HEK293 (cell line): Measurements from ENCODE around the gene ETFBKMT.
"Not testable (repeated sequence)": the region's sequence is repeated elsewhere in the genome, so short reads cannot be mapped to it uniquely, and the experiment has no call there.

Source experiments
- CTCF ChIA-PET: fragments of 350-600 bp; formaldehyde crosslinking; extraction: SDS; loops from one replicate; lab custom pipeline; 2021; ENCODE audit warnings: antibody characterized with exemption; lab: Yijun Ruan, JAX
- POLR2A ChIA-PET: fragments of 300-600 bp; formaldehyde crosslinking; extraction: SDS; loops from one replicate; lab custom pipeline; 2020; ENCODE audit warnings: antibody characterized with exemption, inconsistent platforms; lab: Yijun Ruan, JAX
- H3K27ac ChIP-seq: fragments of 200-500 bp; sonication (Bioruptor generic); 2 replicates; pipeline ENCODE4 v1.5.1; 2014; ENCODE audit warnings: low read depth, low read length, control low read depth, inconsistent platforms; ENCODE audit errors: extremely low read depth
- H3K36me3 ChIP-seq, 2 experiments: fragments of 200-500 bp in 1 of 2; sonication (Bioruptor generic) in 1 of 2; 1 replicate in 1 of 2; 2 replicates in 1 of 2; pipeline ENCODE4 v1.5.1; 2014 to 2017; ENCODE audit warnings: inconsistent platforms in 2 of 2, low read length in 2 of 2; ENCODE audit not compliant: control insufficient read depth in 2 of 2, insufficient read depth in 1 of 2
- H3K4me1 ChIP-seq: fragments of 200-500 bp; sonication (Bioruptor generic); 2 replicates; pipeline ENCODE4 v1.5.1; 2014; ENCODE audit warnings: mild to moderate bottlenecking, low read length, inconsistent platforms; ENCODE audit not compliant: control insufficient read depth, insufficient read depth
- H3K4me3 ChIP-seq: 2 replicates; pipeline ENCODE4 v1.5.1; 2011; ENCODE audit warnings: low read depth, mild to moderate bottlenecking, control low read depth, low read length, moderate library complexity
- H3K9me3 ChIP-seq: fragments of 200-500 bp; sonication (Bioruptor generic); 2 replicates; pipeline ENCODE4 v1.5.1; 2014; ENCODE audit warnings: low read depth, low read length, inconsistent platforms; ENCODE audit not compliant: control insufficient read depth, insufficient read depth
- EGR2 ChIP-seq: fragments of 450-650 bp; formaldehyde crosslinking; IDR thresholded peaks from 2 replicates; pipeline ENCODE4 v1.5.1; 2016; ENCODE audit warnings: low read depth, missing biosample characterization, missing genetic modification characterization
- GLI4 ChIP-seq: fragments of 450-650 bp; formaldehyde crosslinking; IDR thresholded peaks from 2 replicates; pipeline ENCODE4 v1.5.1; 2016; ENCODE audit warnings: missing biosample characterization, missing genetic modification characterization
- HOXC10 ChIP-seq: sonication (generic); formaldehyde crosslinking; IDR thresholded peaks from 2 replicates; pipeline ENCODE4 v1.8.1; 2023; ENCODE audit warnings: mild to moderate bottlenecking, missing genetic modification reagents
- KLF1 ChIP-seq: fragments of 450-650 bp; formaldehyde crosslinking; IDR thresholded peaks from 2 replicates; pipeline ENCODE4 v1.5.1; 2016; ENCODE audit warnings: missing biosample characterization, missing genetic modification characterization
- PRDM1 ChIP-seq: fragments of 450-650 bp; formaldehyde crosslinking; IDR thresholded peaks from 2 replicates; pipeline ENCODE4; 2016; ENCODE audit warnings: missing biosample characterization, missing genetic modification characterization
- ZNF121 ChIP-seq: fragments of 450-650 bp; formaldehyde crosslinking; IDR thresholded peaks from 2 replicates; pipeline ENCODE4 v1.5.1; 2016; ENCODE audit warnings: missing biosample characterization, missing genetic modification characterization
- ZNF140 ChIP-seq: fragments of 450-650 bp; formaldehyde crosslinking; IDR thresholded peaks from 2 replicates; pipeline ENCODE4 v1.5.1; 2016; ENCODE audit warnings: missing biosample characterization, missing genetic modification characterization
- ZNF169 ChIP-seq: fragments of 450-650 bp; formaldehyde crosslinking; IDR thresholded peaks from 2 replicates; pipeline ENCODE4 v1.5.1; 2016; ENCODE audit warnings: missing biosample characterization, missing genetic modification characterization
- ZNF184 ChIP-seq: fragments of 450-650 bp; IDR thresholded peaks from 2 replicates; pipeline ENCODE4 v1.5.1; 2018; ENCODE audit warnings: missing biosample characterization, mild to moderate bottlenecking, missing genetic modification characterization
- ZNF2 ChIP-seq: fragments of 450-650 bp; formaldehyde crosslinking; IDR thresholded peaks from 2 replicates; pipeline ENCODE4 v1.5.1; 2016; ENCODE audit warnings: missing biosample characterization, missing genetic modification characterization
- ZNF24 ChIP-seq: fragments of 450-650 bp; formaldehyde crosslinking; IDR thresholded peaks from 2 replicates; pipeline ENCODE4 v1.5.1; 2016; ENCODE audit warnings: missing biosample characterization, missing genetic modification characterization
- ZNF350 ChIP-seq: fragments of 450-650 bp; formaldehyde crosslinking; IDR thresholded peaks from 2 replicates; pipeline ENCODE4 v1.5.0; 2017; ENCODE audit warnings: missing biosample characterization, mild to moderate bottlenecking, missing genetic modification characterization
- ZNF423 ChIP-seq: fragments of 450-650 bp; formaldehyde crosslinking; IDR thresholded peaks from 2 replicates; pipeline ENCODE4 v1.5.1; 2016; ENCODE audit warnings: missing biosample characterization, missing genetic modification characterization
- ZNF426 ChIP-seq: fragments of 450-650 bp; formaldehyde crosslinking; IDR thresholded peaks from 2 replicates; pipeline ENCODE4 v1.5.1; 2017; ENCODE audit warnings: missing biosample characterization, missing genetic modification characterization, mild to moderate bottlenecking, inconsistent platforms, moderate library complexity
- ZNF830 ChIP-seq: fragments of 450-650 bp; IDR thresholded peaks from 2 replicates; pipeline ENCODE4 v1.5.0; 2018; ENCODE audit warnings: missing biosample characterization, missing genetic modification characterization, low read depth, mild to moderate bottlenecking, moderate library complexity
- TF ChIP-seq, protein P1 (sequence below): fragments of 450-650 bp; formaldehyde crosslinking; IDR thresholded peaks from 2 replicates; pipeline ENCODE4 v1.5.0; 2017; ENCODE audit warnings: missing biosample characterization, missing genetic modification characterization, borderline replicate concordance

Gene ETFBKMT

DNA sequence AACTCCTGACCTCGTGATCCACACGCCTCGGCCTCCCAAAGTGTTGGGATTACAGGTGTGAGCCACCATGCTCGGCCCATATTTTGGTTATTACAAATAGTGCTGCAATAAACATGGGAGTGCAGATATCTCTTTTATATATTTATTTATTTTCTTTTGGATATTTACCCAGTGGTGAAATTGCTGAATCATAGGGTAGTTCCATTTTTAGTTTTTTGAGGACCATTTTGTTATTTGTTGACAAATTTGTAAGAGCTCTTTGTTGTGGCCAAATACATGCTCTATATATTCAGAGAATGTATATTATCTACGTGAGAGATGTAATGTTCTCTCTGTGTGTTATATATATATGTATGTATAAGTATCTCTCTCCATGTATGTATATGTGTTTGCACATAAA lies 53.4 kb downstream of the ETFBKMT start (continued):
- no peak for TF ChIP-seq ZNF423
- no peak for TF ChIP-seq ZNF426 (tag by site-specific recombination)
- no peak for TF ChIP-seq ZNF2 (tag by site-specific recombination)
- TF ChIP-seq ZNF184 (tag by site-specific recombination), result no peak

GRCh38 chr12:31714406-31715271 lies 55.2 kb downstream of the ETFBKMT start:
- H3K9me3 ChIP-seq, result no peaks in the 10 kb centered on the region
- H3K4me3 ChIP-seq, result no peak overlapping the region
- POLR2A ChIA-PET, result no interaction called here
- no peaks in the 10 kb centered on the region for H3K36me3 ChIP-seq
- H3K4me1 ChIP-seq, result no peaks in the 10 kb centered on the region
- no peak overlapping the region for H3K27ac ChIP-seq
- TF ChIP-seq GLI4, result no peak
- 0 out of 2 replicates have a peak, but pooled peaks have one; percentile 13 for TF ChIP-seq ZNF121 (tag by site-specific recombination)
- CTCF ChIA-PET, result interaction anchor here (0.5 to 0.6 kb wide), 2 partner anchors 185 to 367 kb away, joined by 3 to 4 read pairs; no protein-coding TSS in a partner anchor

- no peak overlapping the region for H3K27ac ChIP-seq
Measured at GRCh38 chr12:31715283-31715825, 55.9 kb downstream of the ETFBKMT start.

DNA sequence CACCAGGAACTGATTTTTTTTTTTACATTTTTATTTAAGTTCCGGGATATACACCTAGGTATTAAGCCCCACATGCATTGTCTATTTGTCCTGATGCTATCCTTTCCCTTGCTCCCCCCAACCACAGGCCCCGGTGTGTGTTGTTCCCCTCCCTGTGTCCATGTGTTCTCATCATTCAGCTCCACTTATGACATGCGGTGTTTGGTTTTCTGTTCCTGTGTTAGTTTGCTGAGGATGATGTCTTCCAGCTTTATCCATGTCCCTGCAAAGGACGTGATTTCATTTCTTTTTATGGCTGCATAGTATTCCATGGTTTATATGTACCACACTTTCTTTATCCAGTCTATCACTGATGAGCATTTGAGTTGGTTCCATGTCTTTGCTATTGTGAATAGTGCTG lies 57.5 kb downstream of the ETFBKMT start:
- POLR2A ChIA-PET, CTCF ChIA-PET: not testable (repeated sequence)

More at GRCh38 chr12:31715283-31715825, 55.9 kb downstream of the ETFBKMT start:
- peak; percentile 50 for TF ChIP-seq PRDM1 (tag by site-specific recombination)
- TF ChIP-seq ZNF24 (tag by site-specific recombination), result no peak
- no peak for TF ChIP-seq ZNF830 (tag by site-specific recombination)
- TF ChIP-seq, all 188 proteins: peak for 1
- ChIA-PET CTCF (interaction anchor here (0.6 kb wide), 1 partner anchor 483 kb away, joined by 4 read pairs; no protein-coding TSS in a partner anchor), POLR2A (no interaction called here)
- Histone ChIP-seq H3K4me3 (no peak overlapping the region), H3K36me3 (no peaks in the 10 kb centered on the region), H3K4me1 (no peaks in the 10 kb centered on the region), H3K9me3 (no peaks in the 10 kb centered on the region)

DNA sequence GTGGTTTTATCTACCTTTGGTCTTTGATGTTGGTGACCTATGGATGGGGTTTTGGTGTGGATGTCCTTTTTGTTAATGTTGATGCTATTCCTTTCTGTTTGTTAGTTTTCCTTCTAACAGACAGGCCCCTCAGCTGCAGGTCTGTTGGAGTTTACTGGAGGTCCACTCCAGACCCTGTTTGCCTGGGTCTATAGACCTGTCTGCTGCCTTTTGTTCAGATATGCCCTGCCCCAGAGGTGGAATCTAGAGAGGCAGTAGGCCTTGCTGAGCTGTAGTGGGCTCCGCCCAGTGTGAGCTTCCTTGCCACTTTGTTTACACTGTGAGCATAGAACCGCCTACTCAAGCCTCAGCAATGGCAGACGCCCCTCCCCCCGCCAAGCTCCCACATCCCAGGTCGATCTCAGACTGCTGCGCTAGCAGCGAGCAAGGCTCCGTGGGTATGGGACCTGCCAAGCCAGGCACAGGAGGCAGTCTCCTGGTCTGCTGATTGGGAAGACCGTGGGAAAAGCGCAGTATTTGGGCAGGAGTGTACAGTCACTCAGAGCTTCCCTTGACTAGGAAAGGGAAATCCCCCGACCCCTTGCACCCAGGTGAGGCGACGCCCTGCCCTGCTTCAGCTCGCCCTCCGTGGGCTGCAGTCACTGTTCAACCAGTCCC lies 59.2 kb downstream of the ETFBKMT start:
- not testable (repeated sequence) for H3K9me3 ChIP-seq, H3K27ac ChIP-seq
- TF ChIP-seq EGR2 (tag by site-specific recombination), result 0 out of 2 replicates have a peak, but pooled peaks have one; percentile 14
- TF ChIP-seq, all 188 proteins: peak for 1; not testable (repeated sequence) for 187
- H3K4me1 ChIP-seq, H3K4me3 ChIP-seq, POLR2A ChIA-PET, H3K36me3 ChIP-seq: not testable (repeated sequence)
- CTCF ChIA-PET, result interaction anchor here (0.6 to 0.9 kb wide), 2 partner anchors 73 to 592 kb away, joined by 3 to 6 read pairs; no protein-coding TSS in a partner anchor

More for the DNA sequence above, 57.5 kb downstream of the ETFBKMT start:
- H3K4me3 ChIP-seq, H3K36me3 ChIP-seq, H3K27ac ChIP-seq, H3K4me1 ChIP-seq, H3K9me3 ChIP-seq: not testable (repeated sequence)

- no peak overlapping the region for H3K27ac ChIP-seq
- H3K36me3 ChIP-seq, result no peaks in the 10 kb centered on the region
- ChIA-PET CTCF (no interaction called here), POLR2A (no interaction called here)
- H3K4me1 ChIP-seq, result no peaks in the 10 kb centered on the region
- no peak for TF ChIP-seq KLF1 (tag by site-specific recombination)
- no peak for TF ChIP-seq HOXC10 (CRISPR knock-in tag)
- no peak for TF ChIP-seq ZNF169 (tag by site-specific recombination)
- no peak for TF ChIP-seq ZNF350 (tag by site-specific recombination)
- TF ChIP-seq, protein P1, sequence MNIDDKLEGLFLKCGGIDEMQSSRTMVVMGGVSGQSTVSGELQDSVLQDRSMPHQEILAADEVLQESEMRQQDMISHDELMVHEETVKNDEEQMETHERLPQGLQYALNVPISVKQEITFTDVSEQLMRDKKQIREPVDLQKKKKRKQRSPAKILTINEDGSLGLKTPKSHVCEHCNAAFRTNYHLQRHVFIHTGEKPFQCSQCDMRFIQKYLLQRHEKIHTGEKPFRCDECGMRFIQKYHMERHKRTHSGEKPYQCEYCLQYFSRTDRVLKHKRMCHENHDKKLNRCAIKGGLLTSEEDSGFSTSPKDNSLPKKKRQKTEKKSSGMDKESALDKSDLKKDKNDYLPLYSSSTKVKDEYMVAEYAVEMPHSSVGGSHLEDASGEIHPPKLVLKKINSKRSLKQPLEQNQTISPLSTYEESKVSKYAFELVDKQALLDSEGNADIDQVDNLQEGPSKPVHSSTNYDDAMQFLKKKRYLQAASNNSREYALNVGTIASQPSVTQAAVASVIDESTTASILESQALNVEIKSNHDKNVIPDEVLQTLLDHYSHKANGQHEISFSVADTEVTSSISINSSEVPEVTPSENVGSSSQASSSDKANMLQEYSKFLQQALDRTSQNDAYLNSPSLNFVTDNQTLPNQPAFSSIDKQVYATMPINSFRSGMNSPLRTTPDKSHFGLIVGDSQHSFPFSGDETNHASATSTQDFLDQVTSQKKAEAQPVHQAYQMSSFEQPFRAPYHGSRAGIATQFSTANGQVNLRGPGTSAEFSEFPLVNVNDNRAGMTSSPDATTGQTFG (tag by site-specific recombination), result no peak
- TF ChIP-seq ZNF140, result no peak
- H3K9me3 ChIP-seq, result no peaks in the 10 kb centered on the region
- no peak overlapping the region for H3K4me3 ChIP-seq
Measured at GRCh38 chr12:31722580-31722979, 63.1 kb downstream of the ETFBKMT start.
